Right atrium auricular region (tissue), 2 donors: ENCODE measurements around the gene TMPRSS2. TPM values are rescaled to one million over a fixed set of nuclear protein-coding genes. Genes with fewer than 3 reads are reported as not detected.

ENCODE experiments used
- DNase-seq: peaks from one replicate; pipeline ENCODE4 v3.0.0-alpha.2; 2019; ENCODE audit warnings: low spot score
- H3K27ac ChIP-seq, 2 donors: fragments of 200-600 bp; sonication (generic); 1 replicate in 1 of 2; 2 replicates in 1 of 2; pipeline ENCODE4 v1.5.1; 2016 to 2019
- H3K27me3 ChIP-seq, 2 donors: fragments of 200-600 bp; sonication (generic); one replicate each; pipeline versions ENCODE4 v1.5.1 to v1.6.0; 2017 to 2019
- H3K36me3 ChIP-seq: fragments of 200-600 bp; sonication (generic); one replicate; pipeline ENCODE4 v1.5.1; 2016
- H3K4me1 ChIP-seq, 2 donors: fragments of 200-600 bp; sonication (generic); one replicate each; pipeline versions ENCODE4 v1.5.1 to v1.6.0; 2017 to 2019
- H3K4me3 ChIP-seq, 2 donors: fragments of 200-600 bp; sonication (generic); 1 replicate in 1 of 2; 2 replicates in 1 of 2; pipeline ENCODE4 v1.5.1; 2017 to 2019; ENCODE audit warnings: mild to moderate bottlenecking in 1 of 2, moderate library complexity in 1 of 2
- H3K9me3 ChIP-seq, 2 donors: fragments of 200-600 bp; sonication (generic); one replicate each; pipeline ENCODE4 v1.5.1; 2019
- total RNA-seq, 2 donors: library from RNA; depleted of rRNA; stranded (reverse); fragments of >200 nt; gene quantifications; one replicate each; pipeline ENCODE4 v1.1.0, GENCODE V29; 2016
- TF ChIP-seq, protein P1 (sequence below), 2 donors: fragments of 200-600 bp; sonication (generic); IDR thresholded peaks; one replicate each; pipeline ENCODE4 v1.5.1; 2019; ENCODE audit warnings: antibody characterized with exemption in 2 of 2

Gene TMPRSS2
- total RNA-seq, 2 donors from 2014 or later, result not detected

DNA sequence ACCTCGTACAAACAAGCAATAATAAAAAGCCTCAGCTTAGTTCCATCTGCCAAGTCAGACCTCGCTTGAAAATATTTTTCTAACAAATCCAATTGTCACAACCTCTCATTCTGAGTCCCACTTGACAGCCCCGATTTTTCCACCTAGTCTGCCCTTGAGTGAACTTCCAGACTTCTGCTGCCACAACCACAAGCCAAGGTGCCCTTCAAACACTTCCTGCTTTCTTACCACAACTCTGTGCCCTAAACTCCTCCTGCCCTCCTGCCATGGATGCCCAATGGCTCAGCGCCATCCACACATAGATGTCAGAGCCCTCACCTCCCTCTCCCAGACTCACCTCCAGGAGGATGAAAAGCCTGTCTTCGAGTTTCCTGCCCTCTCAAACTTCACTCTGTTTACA is 3.9 kb downstream of the TMPRSS2 start:
- Histone ChIP-seq H3K27me3 (peaks cover 0 to 18% of the 10 kb centered on the region in 2 donors), H3K36me3 (no peaks in the 10 kb centered on the region), H3K4me1 (peaks cover 0 to 21% of the 10 kb centered on the region in 2 donors), H3K9me3 (no peaks in the 10 kb centered on the region), H3K27ac (no peak overlapping the region), H3K4me3 (no peak overlapping the region)
- no peak for DNase-seq
- TF ChIP-seq, protein P1, sequence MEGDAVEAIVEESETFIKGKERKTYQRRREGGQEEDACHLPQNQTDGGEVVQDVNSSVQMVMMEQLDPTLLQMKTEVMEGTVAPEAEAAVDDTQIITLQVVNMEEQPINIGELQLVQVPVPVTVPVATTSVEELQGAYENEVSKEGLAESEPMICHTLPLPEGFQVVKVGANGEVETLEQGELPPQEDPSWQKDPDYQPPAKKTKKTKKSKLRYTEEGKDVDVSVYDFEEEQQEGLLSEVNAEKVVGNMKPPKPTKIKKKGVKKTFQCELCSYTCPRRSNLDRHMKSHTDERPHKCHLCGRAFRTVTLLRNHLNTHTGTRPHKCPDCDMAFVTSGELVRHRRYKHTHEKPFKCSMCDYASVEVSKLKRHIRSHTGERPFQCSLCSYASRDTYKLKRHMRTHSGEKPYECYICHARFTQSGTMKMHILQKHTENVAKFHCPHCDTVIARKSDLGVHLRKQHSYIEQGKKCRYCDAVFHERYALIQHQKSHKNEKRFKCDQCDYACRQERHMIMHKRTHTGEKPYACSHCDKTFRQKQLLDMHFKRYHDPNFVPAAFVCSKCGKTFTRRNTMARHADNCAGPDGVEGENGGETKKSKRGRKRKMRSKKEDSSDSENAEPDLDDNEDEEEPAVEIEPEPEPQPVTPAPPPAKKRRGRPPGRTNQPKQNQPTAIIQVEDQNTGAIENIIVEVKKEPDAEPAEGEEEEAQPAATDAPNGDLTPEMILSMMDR (IDR thresholded peaks at IDR 0.05), result no peak

DNA sequence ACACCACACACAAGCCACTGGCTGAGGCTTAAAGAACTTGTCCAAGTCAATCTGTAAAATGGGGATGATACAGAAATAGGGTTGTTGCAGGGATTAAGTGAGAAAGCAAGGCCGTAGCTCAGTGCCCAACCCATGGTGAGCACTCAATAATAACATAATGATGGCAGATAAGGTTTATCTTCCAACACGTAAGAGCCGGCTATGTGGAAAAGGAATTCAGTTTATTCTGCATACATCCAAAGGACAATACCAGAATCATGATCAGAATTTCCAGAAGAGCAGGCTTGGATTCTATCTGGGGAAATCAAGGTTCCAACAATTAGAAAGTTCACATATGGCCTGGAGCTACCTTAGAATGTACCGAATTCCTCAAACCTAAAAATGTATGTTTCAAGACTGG is 4.6 kb downstream of the TMPRSS2 start:
- no peaks in the 10 kb centered on the region for H3K36me3 ChIP-seq
- DNase-seq, result no peak
- H3K27ac ChIP-seq, result no peak overlapping the region
- no peak overlapping the region for H3K4me3 ChIP-seq
- H3K9me3 ChIP-seq, result no peaks in the 10 kb centered on the region
- H3K27me3 ChIP-seq, result peaks cover 0 to 15% of the 10 kb centered on the region in 2 donors
- TF ChIP-seq, protein P1 (IDR thresholded peaks at IDR 0.05), result no peak
- peaks cover 0 to 17% of the 10 kb centered on the region in 2 donors for H3K4me1 ChIP-seq

DNA sequence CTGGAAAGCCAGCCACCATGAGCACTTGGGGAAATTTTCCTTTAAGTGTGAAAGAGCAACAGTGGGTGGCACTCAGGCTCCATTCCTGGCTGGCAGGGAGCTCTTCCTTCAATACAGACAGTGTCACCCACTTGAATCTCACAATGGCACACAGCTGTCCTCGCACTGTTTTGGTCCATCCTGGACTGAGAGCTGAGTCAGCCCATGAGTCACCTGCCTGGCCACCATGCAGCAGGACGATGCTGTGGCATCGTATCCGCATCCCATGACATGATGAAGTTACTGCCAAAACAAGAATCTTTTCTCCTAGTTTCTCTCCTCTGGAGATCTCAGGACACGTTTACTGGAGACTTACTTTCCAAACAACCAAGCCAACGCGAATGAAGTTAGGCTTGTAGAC is 6.0 kb downstream of the TMPRSS2 start:
- TF ChIP-seq, protein P1 (IDR thresholded peaks at IDR 0.05), result no peak
- no peak for DNase-seq
- no peak overlapping the region for H3K27ac ChIP-seq
- no peak overlapping the region for H3K4me3 ChIP-seq
- H3K27me3 ChIP-seq, result peaks cover 0 to 5% of the 10 kb centered on the region in 2 donors
- H3K9me3 ChIP-seq, result no peaks in the 10 kb centered on the region
- H3K36me3 ChIP-seq, result no peaks in the 10 kb centered on the region
- peaks cover 0 to 3% of the 10 kb centered on the region in 2 donors for H3K4me1 ChIP-seq

DNA sequence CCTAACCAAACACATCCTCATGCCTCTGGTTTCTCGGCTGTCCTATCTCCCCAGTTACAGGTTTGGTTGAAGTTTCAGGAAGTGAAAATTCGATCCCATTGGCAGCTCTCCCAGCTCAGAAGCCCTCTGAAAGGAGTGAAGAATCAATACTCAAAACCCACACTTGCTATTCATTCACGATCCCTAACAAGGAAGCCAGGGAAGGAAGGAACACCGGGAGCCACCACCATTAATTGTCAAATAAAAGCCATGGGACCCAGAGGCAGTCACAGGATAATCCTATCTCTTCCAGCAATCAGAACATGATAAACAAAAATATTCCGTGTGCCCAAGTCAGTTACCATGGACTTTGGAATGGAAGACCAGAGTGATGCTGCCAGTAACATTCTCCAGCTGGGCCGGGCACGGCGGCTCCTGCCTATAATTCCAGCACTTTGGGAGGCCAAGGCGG is 7.0 kb downstream of the TMPRSS2 start:
- no peaks in the 10 kb centered on the region for H3K27me3 ChIP-seq

GRCh38 chr21:41500363-41500762 is 7.6 kb downstream of the TMPRSS2 start:
- TF ChIP-seq, protein P1 (IDR thresholded peaks at IDR 0.05), result no peak
- H3K36me3 ChIP-seq, result no peaks in the 10 kb centered on the region
- no peaks in the 10 kb centered on the region for H3K4me1 ChIP-seq
- DNase-seq, result no peak
- H3K27ac ChIP-seq, result no peak overlapping the region
- H3K4me3 ChIP-seq, result no peak overlapping the region
- no peaks in the 10 kb centered on the region for H3K9me3 ChIP-seq
- no peaks in the 10 kb centered on the region for H3K27me3 ChIP-seq

More for the DNA sequence above, 7.0 kb downstream of the TMPRSS2 start:
- no peaks in the 10 kb centered on the region for H3K9me3 ChIP-seq
- no peak for DNase-seq
- no peak overlapping the region for H3K27ac ChIP-seq
- H3K4me3 ChIP-seq, result no peak overlapping the region
- H3K36me3 ChIP-seq, result no peaks in the 10 kb centered on the region
- no peaks in the 10 kb centered on the region for H3K4me1 ChIP-seq
- TF ChIP-seq, protein P1 (IDR thresholded peaks at IDR 0.05), result no peak

DNA sequence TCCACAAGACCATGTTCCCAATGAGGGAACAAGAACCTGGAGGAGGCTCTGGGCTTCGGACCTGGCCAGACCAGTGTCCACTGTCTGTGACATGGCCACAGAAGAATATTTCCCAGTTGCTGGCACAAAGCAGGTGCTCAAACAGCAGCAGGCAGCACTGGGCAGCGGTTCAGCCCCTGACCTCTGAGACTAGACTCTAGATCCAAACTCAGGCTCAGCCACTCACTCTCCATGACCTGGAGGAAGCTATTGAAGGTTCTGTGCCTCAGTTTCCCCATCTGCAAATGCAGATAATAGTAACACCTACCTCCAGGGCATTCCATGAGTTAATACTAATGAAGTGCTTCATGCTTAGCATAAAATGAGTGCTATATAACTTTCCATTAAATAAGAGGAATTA is 8.0 kb downstream of the TMPRSS2 start:
- no peaks in the 10 kb centered on the region for H3K27me3 ChIP-seq
- TF ChIP-seq, protein P1 (IDR thresholded peaks at IDR 0.05), result no peak
- no peak for DNase-seq
- H3K4me1 ChIP-seq, result no peaks in the 10 kb centered on the region
- no peaks in the 10 kb centered on the region for H3K36me3 ChIP-seq
- no peaks in the 10 kb centered on the region for H3K9me3 ChIP-seq
- H3K4me3 ChIP-seq, result no peak overlapping the region
- no peak overlapping the region for H3K27ac ChIP-seq
